K562 (cell line): ENCODE measurements around the gene ARFGEF2. TPM values are rescaled to one million over a fixed set of nuclear protein-coding genes. Genes with fewer than 3 reads are reported as not detected.

Experiments used
- CCNT2 ChIP-seq: IDR thresholded peaks from 2 replicates; pipeline ENCODE4 v1.6.1; 2011; ENCODE audit warnings: borderline replicate concordance, low read depth, mild to moderate bottlenecking, moderate library complexity, mixed read lengths, low read length; ENCODE audit not compliant: insufficient read length; ENCODE audit errors: extremely low read depth
- CHCHD3 ChIP-seq: fragments of 250-450 bp; sonication (Bioruptor Pico); IDR thresholded peaks from 2 replicates; pipeline ENCODE4 v2.1.2; 2022; ENCODE audit warnings: mild to moderate bottlenecking
- CTCFL ChIP-seq: IDR thresholded peaks from 2 replicates; pipeline ENCODE4 v1.6.1; 2011; ENCODE audit warnings: borderline replicate concordance, low read depth, mild to moderate bottlenecking, moderate library complexity, low read length; ENCODE audit not compliant: insufficient read depth, poor library complexity, severe bottlenecking
- ELF4 ChIP-seq: fragments of 450-650 bp; formaldehyde crosslinking; IDR thresholded peaks from 2 replicates; pipeline ENCODE4 v1.4.0; 2022; ENCODE audit warnings: missing genetic modification characterization
- FOXM1 ChIP-seq, 2 experiments: fragments of 450-650 bp in 1 of 2; sonication (generic) in 1 of 2; formaldehyde crosslinking in 1 of 2; IDR thresholded peaks; 2 replicates each; pipeline versions ENCODE4 v1.6.1 to v1.9.0; 2017 to 2022; ENCODE audit warnings: low read depth in 2 of 2, mild to moderate bottlenecking in 2 of 2, missing genetic modification reagents in 1 of 2, moderate library complexity in 1 of 2
- HCFC1 ChIP-seq: IDR thresholded peaks from 2 replicates; pipeline ENCODE4 v1.6.1; 2012; ENCODE audit warnings: low read depth, low read length, improper control_type of control experiment
- HMG20A ChIP-seq: fragments of 450-650 bp; formaldehyde crosslinking; conservative IDR thresholded peaks from 2 replicates; pipeline ENCODE4 v1.4.0; 2020; ENCODE audit warnings: mild to moderate bottlenecking, mixed read lengths
- NONO ChIP-seq, 2 experiments: fragments of 200-400 bp in 1 of 2; fragments of 450-650 bp in 1 of 2; formaldehyde crosslinking in 1 of 2; IDR thresholded peaks; 2 replicates each; pipeline ENCODE4 v1.6.1; 2017; ENCODE audit warnings: low read depth in 2 of 2, mild to moderate bottlenecking in 2 of 2, moderate library complexity in 2 of 2, low read length in 1 of 2
- NR2C2 ChIP-seq, 2 experiments: fragments of 200-800 bp in 1 of 2; sonication (Bioruptor generic) in 1 of 2; sonication (generic) in 1 of 2; formaldehyde crosslinking in 1 of 2; IDR thresholded peaks; 2 replicates each; pipeline versions ENCODE4 v1.6.1 to v1.8.0; 2016 to 2022; ENCODE audit warnings: mild to moderate bottlenecking in 1 of 2, missing compliant biosample characterization in 1 of 2, missing genetic modification characterization in 1 of 2, missing genetic modification reagents in 1 of 2
- NR2F6 ChIP-seq: fragments of 450-650 bp; formaldehyde crosslinking; IDR thresholded peaks from 2 replicates; pipeline ENCODE4 v1.4.0; 2020; ENCODE audit warnings: mild to moderate bottlenecking
- NR4A1 ChIP-seq, 2 experiments: fragments of 250-450 bp in 1 of 2; fragments of 450-650 bp in 1 of 2; sonication (Bioruptor Pico) in 1 of 2; IDR thresholded peaks; 2 replicates each; pipeline versions ENCODE4 v1.4.0 to v1.6.1; 2016 to 2020; ENCODE audit warnings: mild to moderate bottlenecking in 2 of 2, missing compliant biosample characterization in 1 of 2, missing genetic modification characterization in 1 of 2, moderate library complexity in 1 of 2
- PHB ChIP-seq: fragments of 250-450 bp; sonication (Bioruptor Pico); IDR thresholded peaks from 2 replicates; pipeline ENCODE4 v1.5.0; 2021
- POLR2A ChIP-seq: fragments of 450-650 bp; conservative IDR thresholded peaks from 2 replicates; pipeline ENCODE4 v1.6.1; 2016
- RUNX1 ChIP-seq: sonication (generic); IDR thresholded peaks from 2 replicates; pipeline ENCODE4 v1.6.1; 2016; ENCODE audit warnings: antibody characterized with exemption, low read depth
- SMAD1 ChIP-seq: fragments of 150-350 bp; IDR thresholded peaks from 2 replicates; pipeline ENCODE4 v1.6.1; 2014; ENCODE audit warnings: low read length, low read depth; ENCODE audit not compliant: partially characterized antibody
- SMARCC2 ChIP-seq: fragments of 450-650 bp; IDR thresholded peaks from 2 replicates; pipeline ENCODE4 v1.6.1; 2017; ENCODE audit warnings: antibody characterized with exemption, moderate library complexity, mild to moderate bottlenecking, low read depth
- STAT5B ChIP-seq: fragments of 250-450 bp; sonication (Bioruptor Pico); IDR thresholded peaks from 2 replicates; pipeline ENCODE4 v1.8.0; 2021; ENCODE audit warnings: mild to moderate bottlenecking, inconsistent platforms
- TFAM ChIP-seq: fragments of 250-450 bp; sonication (Bioruptor Pico); conservative IDR thresholded peaks from 2 replicates; pipeline ENCODE4 v1.5.0; 2021; ENCODE audit warnings: mild to moderate bottlenecking, moderate library complexity
- TRIM28 ChIP-seq: fragments of 450-650 bp; IDR thresholded peaks from 2 replicates; pipeline ENCODE4 v1.6.1; 2017
- YY1 ChIP-seq, 3 experiments: IDR thresholded peaks; 2 replicates each; pipeline ENCODE4 v1.6.1; 2011; ENCODE audit warnings: low read length in 2 of 3, mild to moderate bottlenecking in 2 of 3, moderate library complexity in 2 of 3, borderline replicate concordance in 1 of 3, control low read depth in 1 of 3, low read depth in 1 of 3; ENCODE audit not compliant: insufficient read depth in 3 of 3, insufficient replicate concordance in 2 of 3, control insufficient read depth in 1 of 3, insufficient read length in 1 of 3; ENCODE audit errors: extremely low read depth in 1 of 3
- ZNF140 ChIP-seq: fragments of 250-450 bp; sonication (Bioruptor Pico); IDR thresholded peaks from 2 replicates; pipeline ENCODE4 v1.8.0; 2021; ENCODE audit warnings: moderate library complexity, mild to moderate bottlenecking, inconsistent platforms
- ZNF263 ChIP-seq: sonication (generic); formaldehyde crosslinking; IDR thresholded peaks from 2 replicates; pipeline ENCODE4 v1.8.0; 2022; ENCODE audit warnings: mild to moderate bottlenecking, missing genetic modification reagents, borderline replicate concordance
- ZNF436 ChIP-seq: fragments of 250-450, 450-650 bp; sonication (Bioruptor Pico); formaldehyde crosslinking; IDR thresholded peaks from 2 replicates; pipeline ENCODE4 v1.7.0; 2020; ENCODE audit warnings: mild to moderate bottlenecking
- ZNF75A ChIP-seq: fragments of 450-650 bp; formaldehyde crosslinking; IDR thresholded peaks from 2 replicates; pipeline ENCODE4 v1.4.0; 2020; ENCODE audit warnings: mild to moderate bottlenecking
- ZNF76 ChIP-seq: fragments of 250-450 bp; sonication (Bioruptor Pico); IDR thresholded peaks from 2 replicates; pipeline ENCODE4 v1.4.0; 2020; ENCODE audit warnings: mild to moderate bottlenecking, moderate library complexity, borderline replicate concordance
- ZZZ3 ChIP-seq: fragments of 450-650 bp; IDR thresholded peaks from 2 replicates; pipeline ENCODE4 v1.6.1; 2016; ENCODE audit warnings: antibody characterized with exemption, mild to moderate bottlenecking, moderate library complexity
- polyA plus RNA-seq, 8 experiments: library from polyadenylated mRNA; depleted of rRNA in 4 of 8; stranded (reverse) in 5 of 8; unstranded in 3 of 8; fragments of >200 nt; fragmentation: Nextera tagmentation in 2 of 8; fragmentation: Illumina TruSeq in 1 of 8; extraction: Ambion mirVana in 2 of 8; extraction: Trizol in 1 of 8; gene quantifications; 2 replicates each; pipeline versions ENCODE4 v1.2.1 to v1.2.3, GENCODE V29; 2011 to 2014; ENCODE audit warnings: inconsistent platforms in 1 of 8, missing spikeins in 1 of 8
- total RNA-seq, 7 experiments: library from RNA; depleted of rRNA in 6 of 7; stranded (reverse); fragments of >200 nt in 6 of 7; fragmentation: Illumina TruSeq in 2 of 7; extraction: Trizol in 2 of 7; gene quantifications; 2 replicates each; pipeline versions ENCODE4 v1.2.1 to v1.2.3, GENCODE V29; 2011 to 2021; ENCODE audit warnings: low replicate concordance in 1 of 7

ARFGEF2 gene
- total and polyA plus RNA-seq, 9 of the 15 experiments (the other 6 are each of a cell fraction or from before 2014, with no cell fraction given): 4.2 to 18.8 (median 13.7) TPM

- no peak for TF ChIP-seq NR4A1 (CRISPR knock-in tag; IDR thresholded peaks at IDR 0.05)
- TF ChIP-seq NR4A1 (tag; IDR thresholded peaks at IDR 0.05): no peak
- no peak for TF ChIP-seq ZNF76 (CRISPR knock-in tag)
- no peak for TF ChIP-seq NONO (IDR thresholded peaks at IDR 0.05; ENCODE audit: low read depth in 2 of 2, low read length in 1 of 2)
- TF ChIP-seq ZNF263 (CRISPR knock-in tag): no peak
- TF ChIP-seq FOXM1 (IDR thresholded peaks at IDR 0.05; ENCODE audit: low read depth): 0 out of 2 replicates have a peak, but pooled peaks have one; percentile 12
- TF ChIP-seq FOXM1 (CRISPR knock-in tag; IDR thresholded peaks at IDR 0.05; ENCODE audit: low read depth): no peak
- TF ChIP-seq TRIM28: no peak
- no peak for TF ChIP-seq SMAD1
- TF ChIP-seq STAT5B (CRISPR knock-in tag): no peak
- TF ChIP-seq CHCHD3 (CRISPR knock-in tag): no peak
- TF ChIP-seq CCNT2: no peak
- TF ChIP-seq TFAM (CRISPR knock-in tag): no peak
- TF ChIP-seq ZNF140: no peak
- TF ChIP-seq SMARCC2: no peak
- no peak for TF ChIP-seq RUNX1
- no peak for TF ChIP-seq ZNF75A (CRISPR knock-in tag)
- TF ChIP-seq YY1 (IDR thresholded peaks at IDR 0.05; ENCODE audit: borderline replicate concordance in 1 of 3, control insufficient read depth in 1 of 3, extremely low read depth in 1 of 3, insufficient read depth in 3 of 3, insufficient read length in 1 of 3, insufficient replicate concordance in 2 of 3, low read depth in 1 of 3, low read length in 2 of 3): no peak
- no peak for TF ChIP-seq ZZZ3
- no peak for TF ChIP-seq NR2C2 (CRISPR knock-in tag; IDR thresholded peaks at IDR 0.05)
- no peak for TF ChIP-seq NR2C2 (tag; IDR thresholded peaks at IDR 0.05)
- TF ChIP-seq NR2F6 (CRISPR knock-in tag): no peak
- no peak for TF ChIP-seq ZNF436 (CRISPR knock-in tag)
- TF ChIP-seq ELF4: peak; percentile 85
- no peak for TF ChIP-seq PHB (CRISPR knock-in tag)
- no peak for TF ChIP-seq HMG20A (CRISPR knock-in tag)
- no peak for TF ChIP-seq POLR2A
- no peak for TF ChIP-seq CTCFL
- no peak for TF ChIP-seq HCFC1
Measured at GRCh38 chr20:48920527-48921167, 864 bp upstream of the ARFGEF2 start (continued).
